Activated T-cell treated with anti-CD3 and anti-CD28 coated beads, Interleukin-2, amount 50 U/mL, for 24 hours (primary cell): ENCODE data around the gene SEBOX.

ENCODE experiments used
- DNase-seq: peaks from one replicate; pipeline ENCODE4 v3.0.0-alpha.2; 2020
- H3K27ac Mint-ChIP-seq: 2 replicates; pipeline ENCODE4 v1.8.0; 2020; ENCODE audit warnings: mild to moderate bottlenecking, mixed read lengths
- H3K27me3 Mint-ChIP-seq: 2 replicates; pipeline ENCODE4 v1.8.0; 2020; ENCODE audit warnings: mixed read lengths
- H3K36me3 Mint-ChIP-seq: 2 replicates; pipeline ENCODE4 v1.8.0; 2020; ENCODE audit warnings: low read depth, mixed read lengths
- H3K4me1 Mint-ChIP-seq: 2 replicates; pipeline ENCODE4 v1.8.0; 2020; ENCODE audit warnings: low read depth, mixed read lengths
- H3K4me3 Mint-ChIP-seq: 2 replicates; pipeline ENCODE4 v1.8.0; 2020; ENCODE audit warnings: mild to moderate bottlenecking, moderate library complexity, mixed read lengths
- H3K9me3 Mint-ChIP-seq: 2 replicates; pipeline ENCODE4 v1.8.0; 2020; ENCODE audit warnings: mixed read lengths

Gene SEBOX

GRCh38 chr17:28368306-28368831 is 3.4 kb upstream of the SEBOX start:
- no peaks in the 10 kb centered on the region for H3K27me3 Mint-ChIP-seq
- no peak overlapping the region for H3K4me3 Mint-ChIP-seq
- H3K27ac Mint-ChIP-seq: peak overlapping the region; percentile 59
- peaks cover 17% of the 10 kb centered on the region for H3K4me1 Mint-ChIP-seq
- H3K9me3 Mint-ChIP-seq: no peaks in the 10 kb centered on the region
- no peak for DNase-seq
- peaks cover 32% of the 10 kb centered on the region for H3K36me3 Mint-ChIP-seq

GRCh38 chr17:28367641-28368305 is 2.8 kb upstream of the SEBOX start:
- Mint-ChIP-seq H3K27ac (peak overlapping the region; percentile 59), H3K9me3 (no peaks in the 10 kb centered on the region), H3K4me1 (peaks cover 11% of the 10 kb centered on the region), H3K27me3 (no peaks in the 10 kb centered on the region), H3K4me3 (no peak overlapping the region), H3K36me3 (peaks cover 31% of the 10 kb centered on the region)
- DNase-seq: no peak

GRCh38 chr17:28366605-28367004 is 1.6 kb upstream of the SEBOX start:
- Mint-ChIP-seq H3K4me3 (no peak overlapping the region), H3K9me3 (no peaks in the 10 kb centered on the region), H3K4me1 (peaks cover 6% of the 10 kb centered on the region), H3K27me3 (no peaks in the 10 kb centered on the region), H3K36me3 (peaks cover 37% of the 10 kb centered on the region), H3K27ac (peak overlapping the region; percentile 51)
- DNase-seq: no peak

GRCh38 chr17:28365487-28365886 is 488 bp upstream of the SEBOX start:
- Mint-ChIP-seq H3K27ac (no peak overlapping the region), H3K4me3 (no peak overlapping the region), H3K27me3 (no peaks in the 10 kb centered on the region), H3K36me3 (peaks cover 48% of the 10 kb centered on the region), H3K9me3 (no peaks in the 10 kb centered on the region), H3K4me1 (no peaks in the 10 kb centered on the region)
- no peak for DNase-seq

- peak overlapping the region; percentile 37 for H3K27ac Mint-ChIP-seq
- no peak overlapping the region for H3K4me3 Mint-ChIP-seq
- H3K27me3 Mint-ChIP-seq: no peaks in the 10 kb centered on the region
- no peak for DNase-seq
- no peaks in the 10 kb centered on the region for H3K9me3 Mint-ChIP-seq
- H3K4me1 Mint-ChIP-seq: peaks cover 3% of the 10 kb centered on the region
- H3K36me3 Mint-ChIP-seq: peaks cover 61% of the 10 kb centered on the region
These were observed 986 bp downstream of the SEBOX start for GRCh38 chr17:28363776-28364650.

GRCh38 chr17:28363186-28363585 is 1.8 kb downstream of the SEBOX start:
- Mint-ChIP-seq H3K4me1 (peaks cover 12% of the 10 kb centered on the region), H3K27ac (no peak overlapping the region), H3K36me3 (peaks cover 63% of the 10 kb centered on the region), H3K4me3 (no peak overlapping the region), H3K27me3 (no peaks in the 10 kb centered on the region), H3K9me3 (no peaks in the 10 kb centered on the region)
- DNase-seq: no peak

GRCh38 chr17:28357901-28358197 is 7.2 kb downstream of the SEBOX start:
- peaks cover 36% of the 10 kb centered on the region for H3K4me1 Mint-ChIP-seq
- peak overlapping the region; percentile 99 for H3K4me3 Mint-ChIP-seq
- no peaks in the 10 kb centered on the region for H3K9me3 Mint-ChIP-seq
- H3K36me3 Mint-ChIP-seq: peaks cover 81% of the 10 kb centered on the region
- no peaks in the 10 kb centered on the region for H3K27me3 Mint-ChIP-seq
- DNase-seq: no peak
- peak overlapping the region; percentile 97 for H3K27ac Mint-ChIP-seq

- H3K27ac Mint-ChIP-seq: peak within 1 kb of the TSS; percentile 97
- DNase-seq: peak; percentile 97
- no peaks in the 10 kb centered on the region for H3K27me3 Mint-ChIP-seq
- H3K9me3 Mint-ChIP-seq: no peaks in the 10 kb centered on the region
- peaks cover 36% of the 10 kb centered on the region for H3K4me1 Mint-ChIP-seq
- peaks cover 82% of the 10 kb centered on the region for H3K36me3 Mint-ChIP-seq
- H3K4me3 Mint-ChIP-seq: peak within 1 kb of the TSS; percentile 99
These were observed 7.7 kb downstream of the SEBOX start, which contains the start of gene POLDIP2 for GRCh38 chr17:28357061-28357900. Gene POLDIP2, minus strand, starts transcription at chr17:28357527. Its CDS starts 79 bp downstream, at chr17:28357448.

- Mint-ChIP-seq H3K4me3 (no peak overlapping the region), H3K36me3 (peaks cover 97% of the 10 kb centered on the region), H3K9me3 (no peaks in the 10 kb centered on the region), H3K27ac (no peak overlapping the region), H3K27me3 (no peaks in the 10 kb centered on the region), H3K4me1 (peaks cover 5% of the 10 kb centered on the region)
- no peak for DNase-seq
These were observed 14.7 kb downstream of the SEBOX start for GRCh38 chr17:28350271-28350670.

- Mint-ChIP-seq H3K27me3 (no peaks in the 10 kb centered on the region), H3K4me1 (no peaks in the 10 kb centered on the region), H3K4me3 (no peak overlapping the region), H3K27ac (no peak overlapping the region), H3K36me3 (peaks cover 98% of the 10 kb centered on the region), H3K9me3 (no peaks in the 10 kb centered on the region)
- no peak for DNase-seq
These were observed 16.0 kb downstream of the SEBOX start for GRCh38 chr17:28348979-28349378.

- Mint-ChIP-seq H3K9me3 (no peaks in the 10 kb centered on the region), H3K27me3 (no peaks in the 10 kb centered on the region), H3K36me3 (peaks cover 97% of the 10 kb centered on the region), H3K4me3 (no peak overlapping the region), H3K27ac (peak overlapping the region; percentile 66), H3K4me1 (peaks cover 2% of the 10 kb centered on the region)
- no peak for DNase-seq
These were observed 17.6 kb downstream of the SEBOX start for GRCh38 chr17:28347261-28347891.

GRCh38 chr17:28346746-28347246 is 18.2 kb downstream of the SEBOX start:
- no peaks in the 10 kb centered on the region for H3K9me3 Mint-ChIP-seq
- peaks cover 2% of the 10 kb centered on the region for H3K4me1 Mint-ChIP-seq
- no peak overlapping the region for H3K27ac Mint-ChIP-seq
- DNase-seq: no peak
- peaks cover 97% of the 10 kb centered on the region for H3K36me3 Mint-ChIP-seq
- H3K27me3 Mint-ChIP-seq: no peaks in the 10 kb centered on the region
- H3K4me3 Mint-ChIP-seq: no peak overlapping the region

GRCh38 chr17:28346199-28346580 is 18.8 kb downstream of the SEBOX start:
- no peak overlapping the region for H3K4me3 Mint-ChIP-seq
- H3K27me3 Mint-ChIP-seq: no peaks in the 10 kb centered on the region
- DNase-seq: no peak
- H3K27ac Mint-ChIP-seq: peak overlapping the region; percentile 66
- peaks cover 97% of the 10 kb centered on the region for H3K36me3 Mint-ChIP-seq
- H3K9me3 Mint-ChIP-seq: no peaks in the 10 kb centered on the region
- H3K4me1 Mint-ChIP-seq: peaks cover 2% of the 10 kb centered on the region
